Calu3 (cell line): Measurements from ENCODE around the gene KCNH4. TPM values are rescaled to one million over a fixed set of nuclear protein-coding genes. Genes with fewer than 3 reads are reported as not detected.

ENCODE experiments used
- BruUV-seq: library from RNA; stranded (reverse); fragments of 400-500 nt; replicated peaks from 2 replicates; lab custom pipeline; 2021; lab: Mats Ljungman, UMichigan
- CTCF ChIA-PET: fragments of 300-600 bp; sonication (Branson Sonifier 250); formaldehyde crosslinking; loops from one replicate; lab custom pipeline; 2022; ENCODE audit warnings: antibody characterized with exemption; lab: Charles Lee
- DNase-seq: peaks from one replicate; pipeline ENCODE4 v3.0.0; 2022
- H3K27ac Mint-ChIP-seq: one replicate; pipeline ENCODE4 v1.8.0; 2022; ENCODE audit warnings: mixed read lengths; ENCODE audit not compliant: unreplicated experiment
- H3K27me3 Mint-ChIP-seq: one replicate; pipeline ENCODE4 v1.8.0; 2022; ENCODE audit warnings: mixed read lengths; ENCODE audit not compliant: unreplicated experiment
- H3K36me3 Mint-ChIP-seq: one replicate; pipeline ENCODE4 v1.8.0; 2022; ENCODE audit warnings: mild to moderate bottlenecking, moderate library complexity, mixed read lengths; ENCODE audit not compliant: insufficient read depth, unreplicated experiment
- H3K4me1 Mint-ChIP-seq: one replicate; pipeline ENCODE4 v1.8.0; 2022; ENCODE audit warnings: mild to moderate bottlenecking, low read depth, mixed read lengths; ENCODE audit not compliant: unreplicated experiment
- H3K4me3 Mint-ChIP-seq: one replicate; pipeline ENCODE4 v1.8.0; 2022; ENCODE audit warnings: mild to moderate bottlenecking, low read depth, moderate library complexity, mixed read lengths; ENCODE audit not compliant: unreplicated experiment
- H3K9me3 Mint-ChIP-seq: one replicate; pipeline ENCODE4 v1.8.0; 2022; ENCODE audit warnings: low read depth, mixed read lengths; ENCODE audit not compliant: unreplicated experiment
- CTCF ChIP-seq: fragments of 200-600 bp; IDR thresholded peaks from one replicate; pipeline ENCODE4 v1.8.0; 2022; ENCODE audit warnings: antibody characterized with exemption; ENCODE audit not compliant: unreplicated experiment
- intact Hi-C: fragments of 100-400 bp; cut with micrococcal nuclease; formaldehyde crosslinking; loops from one replicate; pipeline ENCODE4 v1.10.0; 2022; ENCODE audit not compliant: unreplicated experiment
- total RNA-seq: library from RNA; stranded (reverse); gene quantifications from 2 replicates; pipeline ENCODE4 v1.2.3, GENCODE V29; 2022

Gene KCNH4
- total RNA-seq, 1 experiment from 2014 or later = not detected

- BruUV-seq = no TSS peak
- Mint-ChIP-seq H3K27ac (peak overlapping the region; percentile 67), H3K9me3 (no peaks in the 10 kb centered on the region), H3K4me3 (peak overlapping the region; percentile 69), H3K27me3 (no peaks in the 10 kb centered on the region), H3K36me3 (peaks cover 56% of the 10 kb centered on the region), H3K4me1 (peaks cover 42% of the 10 kb centered on the region)
- DNase-seq = no peak
- TF ChIP-seq CTCF = no peak
- CTCF ChIA-PET = interaction anchor here (1.3 to 1.4 kb wide), 2 partner anchors 16 to 17 kb away, joined by 4 to 11 read pairs; partner anchors contain the start of gene KAT2A
- intact Hi-C loops = loop anchor here (10.0 kb wide), 1 partner anchor 138 kb away; the partner anchor contains the start of gene STAT5B
These were observed 44.3 kb downstream of the KCNH4 start for GRCh38 chr17:42136654-42137051.

DNA sequence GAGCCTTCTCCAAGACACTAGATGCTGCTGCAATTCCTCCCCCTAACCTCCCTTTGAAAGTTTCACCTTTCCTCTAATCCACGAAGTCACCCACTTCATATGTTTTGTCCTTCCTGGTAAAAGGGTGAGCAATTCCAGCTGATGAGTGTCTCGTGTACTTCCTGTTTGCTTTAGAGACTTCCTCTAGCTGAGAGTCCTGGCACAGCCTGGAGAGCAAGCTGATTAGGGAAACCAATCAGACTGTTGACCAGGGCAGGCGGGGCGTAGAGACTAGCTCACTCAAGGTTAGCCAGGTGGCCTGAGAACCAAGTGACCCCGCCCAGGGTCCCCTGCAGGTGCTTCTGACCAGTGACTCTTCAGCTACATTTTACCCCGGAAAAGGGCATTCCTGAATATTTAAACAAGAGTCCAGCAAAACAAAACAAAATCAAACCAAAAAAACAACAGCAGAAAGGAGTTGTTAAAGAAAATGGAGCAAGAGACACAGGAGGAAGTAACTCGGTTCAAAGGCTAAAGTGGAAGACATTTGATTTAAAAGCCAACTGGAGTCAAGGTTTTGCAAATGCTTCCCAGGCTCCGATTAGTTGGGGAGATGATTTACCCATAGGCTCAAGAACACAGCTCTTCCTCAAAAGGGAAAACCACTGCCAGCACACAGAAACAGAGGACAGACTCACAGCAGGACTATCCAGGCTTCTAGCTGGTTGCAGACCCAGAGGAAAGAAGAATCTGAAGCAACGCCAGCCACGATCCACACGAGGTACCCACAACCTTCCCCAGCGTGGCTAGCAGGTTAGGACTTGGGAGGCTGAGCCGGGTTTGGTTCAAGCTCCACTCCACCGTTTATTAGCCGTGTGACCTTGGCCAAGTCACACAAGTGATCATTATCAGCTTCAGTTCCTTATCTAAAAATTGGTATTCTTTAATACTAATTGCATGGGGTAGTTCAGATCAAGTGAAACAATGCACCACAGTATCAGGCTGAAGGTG, 45.0 kb downstream of the KCNH4 start:
- Mint-ChIP-seq H3K27me3 (no peaks in the 10 kb centered on the region), H3K4me1 (peaks cover 49% of the 10 kb centered on the region), H3K4me3 (peak overlapping the region; percentile 69), H3K36me3 (peaks cover 54% of the 10 kb centered on the region), H3K27ac (peak overlapping the region; percentile 67), H3K9me3 (no peaks in the 10 kb centered on the region)
- TF ChIP-seq CTCF = no peak
- BruUV-seq = TSS peak; percentile 96
- DNase-seq = peak; percentile 90
- CTCF ChIA-PET = interaction anchor here (0.5 to 1.4 kb wide), 8 partner anchors 15 to 228 kb away, joined by 3 to 11 read pairs (median 4); partner anchors contain the start of genes CNP and KAT2A
- intact Hi-C loops = loop anchor here (10.0 kb wide), 1 partner anchor 139 kb away; the partner anchor contains the start of gene STAT5B

DNA sequence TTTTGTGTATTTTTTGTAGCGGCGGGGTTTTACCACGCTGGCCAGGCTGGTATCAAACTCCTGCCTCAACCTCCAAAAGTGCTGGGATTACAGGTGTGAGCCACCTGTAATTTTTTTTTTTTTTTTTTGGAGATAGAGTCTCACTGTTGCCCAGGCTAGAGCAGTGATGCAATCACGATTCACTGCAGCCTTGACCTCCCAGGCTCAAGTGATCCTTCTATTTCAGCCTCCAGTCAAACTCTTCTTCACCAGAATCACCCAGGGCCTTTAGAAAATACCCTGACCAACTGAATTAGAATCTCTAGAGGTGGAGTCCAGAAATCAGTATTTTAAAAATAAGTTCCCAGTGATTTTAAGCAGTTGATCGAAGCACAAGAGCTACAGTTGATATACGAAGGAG, 45.8 kb downstream of the KCNH4 start:
- H3K9me3 Mint-ChIP-seq = no peaks in the 10 kb centered on the region
- CTCF ChIA-PET = interaction anchor here (0.6 to 1.3 kb wide), 7 partner anchors 14 to 228 kb away, joined by 3 to 11 read pairs (median 3); partner anchors contain the start of gene KAT2A
- intact Hi-C loops = loop anchor here (10.0 kb wide), 1 partner anchor 140 kb away; the partner anchor contains the start of gene STAT5B
- H3K4me3 Mint-ChIP-seq = no peak overlapping the region
- peaks cover 50% of the 10 kb centered on the region for H3K4me1 Mint-ChIP-seq
- peak overlapping the region; percentile 67 for H3K27ac Mint-ChIP-seq
- DNase-seq = no peak
- no peaks in the 10 kb centered on the region for H3K27me3 Mint-ChIP-seq
- TF ChIP-seq CTCF = no peak
- H3K36me3 Mint-ChIP-seq = peaks cover 55% of the 10 kb centered on the region
- BruUV-seq = no TSS peak

GRCh38 chr17:42133461-42134041, 47.4 kb downstream of the KCNH4 start:
- no peak for TF ChIP-seq CTCF
- H3K27me3 Mint-ChIP-seq = no peaks in the 10 kb centered on the region
- peak overlapping the region; percentile 29 for H3K4me3 Mint-ChIP-seq
- no peak for DNase-seq
- intact Hi-C loops = loop anchor here (10.0 kb wide), 1 partner anchor 141 kb away; the partner anchor contains the start of gene STAT5B
- peak overlapping the region; percentile 43 for H3K27ac Mint-ChIP-seq
- BruUV-seq = no TSS peak
- H3K36me3 Mint-ChIP-seq = peaks cover 59% of the 10 kb centered on the region
- H3K4me1 Mint-ChIP-seq = peaks cover 53% of the 10 kb centered on the region
- H3K9me3 Mint-ChIP-seq = no peaks in the 10 kb centered on the region
- CTCF ChIA-PET = interaction anchor here (0.6 to 0.8 kb wide), 3 partner anchors 9 to 333 kb away, joined by 3 to 6 read pairs (median 4); no protein-coding TSS in a partner anchor
